ENCODE results near the gene ABHD12.

- TF ChIP-seq CTCF (optimal IDR thresholded peaks at IDR 0.05 in 1 of 3, IDR thresholded peaks at IDR 0.05 in 1 of 3, conservative IDR thresholded peaks at IDR 0.05 in 1 of 3; ENCODE audit: extremely low read depth in 1 of 3, insufficient read depth in 2 of 3, low read length in 3 of 3) (no peak), EZH2 (IDR thresholded peaks at IDR 0.05; ENCODE audit: low read length) (no peak)
Observed at GRCh38 chr20:25251558-25251957, 139.1 kb downstream of the ABHD12 start.

Measured in keratinocyte (primary cell).